Hippocampal formation (tissue), 2 donors: ENCODE results near the gene MAPRE2.
A peak's percentile ranks its signal among the peaks of the same experiment; 100 is the strongest.

Source experiments
- DNase-seq, 2 donors: peaks; one replicate each; lab custom pipeline; 2025; lab: John Stamatoyannopoulos, UW

The MAPRE2 gene

GRCh38 chr18:35038029-35038428, 3.2 kb upstream of the MAPRE2 start:
- DNase-seq: no peak

GRCh38 chr18:35038881-35039491, 2.2 kb upstream of the MAPRE2 start:
- DNase-seq: peak in 1 of 2 donors; percentile 29

- DNase-seq: no peak
Observed at GRCh38 chr18:35040638-35040987, 600 bp upstream of the MAPRE2 start.

GRCh38 chr18:35041815-35042387, 688 bp downstream of the MAPRE2 start:
- no peak for DNase-seq

GRCh38 chr18:35042389-35043071, 1.3 kb downstream of the MAPRE2 start:
- DNase-seq: no peak

GRCh38 chr18:35043207-35043606, 2.0 kb downstream of the MAPRE2 start:
- no peak for DNase-seq

GRCh38 chr18:35045121-35045520, 3.9 kb downstream of the MAPRE2 start:
- no peak for DNase-seq

GRCh38 chr18:35045806-35046205, 4.6 kb downstream of the MAPRE2 start:
- no peak for DNase-seq

GRCh38 chr18:35047697-35048292, 6.6 kb downstream of the MAPRE2 start:
- DNase-seq: no peak

GRCh38 chr18:35049111-35050027, 8.2 kb downstream of the MAPRE2 start:
- no peak for DNase-seq

- no peak for DNase-seq
Observed at GRCh38 chr18:35050028-35050546, 8.9 kb downstream of the MAPRE2 start.

- peak in 1 of 2 donors; percentile 42 for DNase-seq
Observed at GRCh38 chr18:35050705-35051195, 9.5 kb downstream of the MAPRE2 start.

GRCh38 chr18:35051641-35052377, 10.6 kb downstream of the MAPRE2 start:
- DNase-seq: no peak

GRCh38 chr18:35054401-35054800, 13.2 kb downstream of the MAPRE2 start:
- no peak for DNase-seq

GRCh38 chr18:35055105-35055504, 13.9 kb downstream of the MAPRE2 start:
- no peak for DNase-seq

GRCh38 chr18:35055726-35056125, 14.5 kb downstream of the MAPRE2 start:
- DNase-seq: no peak

- no peak for DNase-seq
Observed at GRCh38 chr18:35059280-35059927, 18.2 kb downstream of the MAPRE2 start.

GRCh38 chr18:35060122-35060815, 19.1 kb downstream of the MAPRE2 start:
- DNase-seq: no peak

- DNase-seq: no peak
Observed at GRCh38 chr18:35061336-35061735, 20.1 kb downstream of the MAPRE2 start.

- DNase-seq: no peak
Observed at GRCh38 chr18:35061804-35062203, 20.6 kb downstream of the MAPRE2 start.
